HL-60 (cell line): ENCODE results near the gene ARMC2.
A peak's percentile ranks its signal among the peaks of the same experiment; 100 is the strongest.

Experiments used
- DNase-seq, 2 experiments: peaks; one replicate each; pipeline ENCODE4 v3.0.0-alpha.2; 2010 to 2020; ENCODE audit warnings: low read depth in 1 of 2, low spot score in 1 of 2
- H3K27ac ChIP-seq: fragments of 250-450 bp; sonication (Bioruptor Pico); replicated peaks from 2 replicates; pipeline ENCODE4 v1.5.1; 2020; ENCODE audit warnings: mild to moderate bottlenecking, moderate library complexity
- H3K27me3 ChIP-seq: fragments of 250-450 bp; sonication (Bioruptor Pico); 2 replicates; pipeline ENCODE4 v1.5.1; 2021; ENCODE audit warnings: mild to moderate bottlenecking, moderate library complexity; ENCODE audit not compliant: insufficient read depth, poor library complexity, severe bottlenecking
- H3K4me3 ChIP-seq: replicated peaks from 2 replicates; pipeline ENCODE4 v1.5.1; 2011; ENCODE audit warnings: mild to moderate bottlenecking, control low read depth, low read length; ENCODE audit not compliant: insufficient read depth
- GABPA ChIP-seq: IDR thresholded peaks from 2 replicates; pipeline ENCODE4 v1.6.1; 2012; ENCODE audit warnings: low read depth
- POLR2AphosphoS5 ChIP-seq: IDR thresholded peaks from 2 replicates; pipeline ENCODE4 v1.6.1; 2012; ENCODE audit warnings: low read depth
- SPI1 ChIP-seq: IDR thresholded peaks from 2 replicates; pipeline ENCODE4 v1.6.1; 2012; ENCODE audit warnings: low read depth, mild to moderate bottlenecking, borderline replicate concordance
- TF ChIP-seq, protein P1 (sequence below): IDR thresholded peaks from one replicate; pipeline ENCODE4 v1.5.1; 2011; ENCODE audit warnings: low read length, control low read depth, inconsistent platforms; ENCODE audit not compliant: insufficient read depth
- TF ChIP-seq, protein P2 (sequence below): IDR thresholded peaks from 2 replicates; pipeline ENCODE4 v1.6.1; 2012; ENCODE audit warnings: low read depth; ENCODE audit not compliant: insufficient replicate concordance

The ARMC2 gene

DNA sequence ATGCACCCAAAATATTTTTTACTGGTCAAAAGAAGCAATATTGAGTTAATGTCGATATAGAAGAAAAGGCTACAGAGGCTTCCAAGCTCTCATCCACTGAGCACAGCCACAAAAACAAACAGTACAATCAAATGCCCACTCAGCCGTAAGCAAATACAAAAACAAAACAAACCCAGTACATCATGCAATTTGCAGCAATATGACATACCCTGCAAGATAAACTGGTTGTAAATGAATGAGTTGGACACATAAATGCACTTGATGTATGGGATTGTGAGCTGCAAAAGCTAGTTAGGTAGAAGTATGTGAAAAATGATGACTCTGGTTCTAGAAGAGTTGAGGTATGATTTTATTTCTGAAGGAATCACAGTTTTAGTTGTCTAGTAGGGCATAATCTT is 162.5 kb downstream of the ARMC2 start:
- Histone ChIP-seq H3K27me3 (no peaks in the 10 kb centered on the region), H3K27ac (no peak overlapping the region), H3K4me3 (no peak overlapping the region)
- DNase-seq, result no peak
- TF ChIP-seq, protein P1, sequence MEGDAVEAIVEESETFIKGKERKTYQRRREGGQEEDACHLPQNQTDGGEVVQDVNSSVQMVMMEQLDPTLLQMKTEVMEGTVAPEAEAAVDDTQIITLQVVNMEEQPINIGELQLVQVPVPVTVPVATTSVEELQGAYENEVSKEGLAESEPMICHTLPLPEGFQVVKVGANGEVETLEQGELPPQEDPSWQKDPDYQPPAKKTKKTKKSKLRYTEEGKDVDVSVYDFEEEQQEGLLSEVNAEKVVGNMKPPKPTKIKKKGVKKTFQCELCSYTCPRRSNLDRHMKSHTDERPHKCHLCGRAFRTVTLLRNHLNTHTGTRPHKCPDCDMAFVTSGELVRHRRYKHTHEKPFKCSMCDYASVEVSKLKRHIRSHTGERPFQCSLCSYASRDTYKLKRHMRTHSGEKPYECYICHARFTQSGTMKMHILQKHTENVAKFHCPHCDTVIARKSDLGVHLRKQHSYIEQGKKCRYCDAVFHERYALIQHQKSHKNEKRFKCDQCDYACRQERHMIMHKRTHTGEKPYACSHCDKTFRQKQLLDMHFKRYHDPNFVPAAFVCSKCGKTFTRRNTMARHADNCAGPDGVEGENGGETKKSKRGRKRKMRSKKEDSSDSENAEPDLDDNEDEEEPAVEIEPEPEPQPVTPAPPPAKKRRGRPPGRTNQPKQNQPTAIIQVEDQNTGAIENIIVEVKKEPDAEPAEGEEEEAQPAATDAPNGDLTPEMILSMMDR, result no peak
- TF ChIP-seq POLR2AphosphoS5 (no peak), SPI1 (no peak), GABPA (no peak)
- TF ChIP-seq, protein P2, sequence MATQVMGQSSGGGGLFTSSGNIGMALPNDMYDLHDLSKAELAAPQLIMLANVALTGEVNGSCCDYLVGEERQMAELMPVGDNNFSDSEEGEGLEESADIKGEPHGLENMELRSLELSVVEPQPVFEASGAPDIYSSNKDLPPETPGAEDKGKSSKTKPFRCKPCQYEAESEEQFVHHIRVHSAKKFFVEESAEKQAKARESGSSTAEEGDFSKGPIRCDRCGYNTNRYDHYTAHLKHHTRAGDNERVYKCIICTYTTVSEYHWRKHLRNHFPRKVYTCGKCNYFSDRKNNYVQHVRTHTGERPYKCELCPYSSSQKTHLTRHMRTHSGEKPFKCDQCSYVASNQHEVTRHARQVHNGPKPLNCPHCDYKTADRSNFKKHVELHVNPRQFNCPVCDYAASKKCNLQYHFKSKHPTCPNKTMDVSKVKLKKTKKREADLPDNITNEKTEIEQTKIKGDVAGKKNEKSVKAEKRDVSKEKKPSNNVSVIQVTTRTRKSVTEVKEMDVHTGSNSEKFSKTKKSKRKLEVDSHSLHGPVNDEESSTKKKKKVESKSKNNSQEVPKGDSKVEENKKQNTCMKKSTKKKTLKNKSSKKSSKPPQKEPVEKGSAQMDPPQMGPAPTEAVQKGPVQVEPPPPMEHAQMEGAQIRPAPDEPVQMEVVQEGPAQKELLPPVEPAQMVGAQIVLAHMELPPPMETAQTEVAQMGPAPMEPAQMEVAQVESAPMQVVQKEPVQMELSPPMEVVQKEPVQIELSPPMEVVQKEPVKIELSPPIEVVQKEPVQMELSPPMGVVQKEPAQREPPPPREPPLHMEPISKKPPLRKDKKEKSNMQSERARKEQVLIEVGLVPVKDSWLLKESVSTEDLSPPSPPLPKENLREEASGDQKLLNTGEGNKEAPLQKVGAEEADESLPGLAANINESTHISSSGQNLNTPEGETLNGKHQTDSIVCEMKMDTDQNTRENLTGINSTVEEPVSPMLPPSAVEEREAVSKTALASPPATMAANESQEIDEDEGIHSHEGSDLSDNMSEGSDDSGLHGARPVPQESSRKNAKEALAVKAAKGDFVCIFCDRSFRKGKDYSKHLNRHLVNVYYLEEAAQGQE, result no peak

DNA sequence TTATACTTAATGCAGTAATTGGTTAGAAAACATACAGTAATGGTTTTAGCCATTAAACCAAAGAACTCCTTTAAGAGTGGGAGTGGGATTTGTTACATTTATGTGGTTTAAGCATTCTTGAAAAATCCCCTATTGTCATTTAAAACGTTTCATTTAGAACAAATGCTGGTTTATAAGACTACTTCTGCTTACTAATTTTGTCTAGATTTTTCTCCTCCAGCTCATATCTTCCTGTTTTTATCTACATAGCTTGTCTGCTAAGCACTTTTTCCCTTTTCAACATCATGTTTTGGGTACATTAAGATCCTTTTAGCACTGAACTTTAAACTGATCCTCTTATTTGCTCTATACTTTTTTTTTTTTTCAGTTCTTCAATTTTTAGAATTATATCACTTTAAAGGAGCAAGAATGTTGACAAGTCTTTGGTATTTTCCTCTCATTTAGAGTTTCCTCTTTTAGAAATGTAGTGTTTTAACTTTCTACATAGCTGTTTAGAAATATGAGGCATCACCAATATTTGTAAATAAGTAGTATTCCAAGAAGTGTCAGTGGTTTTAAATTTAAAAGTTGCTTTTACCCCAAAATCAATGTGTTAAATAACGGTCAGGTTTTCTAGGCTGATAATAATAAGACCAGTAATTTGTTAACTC is 165.6 kb downstream of the ARMC2 start:
- Histone ChIP-seq H3K4me3 (no peak overlapping the region), H3K27ac (0 out of 2 replicates have a peak overlapping the region, but pooled peaks have one; percentile 1), H3K27me3 (no peaks in the 10 kb centered on the region)
- TF ChIP-seq, protein P2, result no peak
- TF ChIP-seq SPI1 (no peak), POLR2AphosphoS5 (no peak), GABPA (no peak)
- TF ChIP-seq, protein P1, result no peak
- no peak for DNase-seq

DNA sequence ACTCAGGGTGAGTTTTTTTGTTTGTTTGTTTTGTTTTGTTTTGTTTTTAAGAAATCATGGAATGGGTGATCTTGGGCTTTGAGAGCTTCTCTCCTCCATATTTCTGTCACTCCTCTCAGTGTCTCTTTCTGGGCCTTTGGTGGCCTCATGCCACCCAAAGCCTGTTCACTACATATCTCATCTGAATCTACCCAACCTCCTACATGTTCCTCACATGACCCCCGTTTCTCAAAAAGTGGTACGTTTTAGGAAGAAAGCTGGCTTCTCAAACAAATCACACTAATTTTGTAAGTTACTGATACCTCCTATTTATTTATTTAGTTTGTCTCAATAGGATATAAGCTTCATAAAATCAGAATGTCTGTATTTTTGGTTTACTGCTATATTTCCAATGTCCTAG is 166.4 kb downstream of the ARMC2 start:
- no peak overlapping the region for H3K4me3 ChIP-seq
- H3K27ac ChIP-seq, result no peak overlapping the region
- DNase-seq, result no peak
- H3K27me3 ChIP-seq, result no peaks in the 10 kb centered on the region
- TF ChIP-seq GABPA, result no peak
- TF ChIP-seq, protein P2, result no peak
- TF ChIP-seq, protein P1, result no peak
- no peak for TF ChIP-seq SPI1
- no peak for TF ChIP-seq POLR2AphosphoS5
